Measurements from ENCODE around the gene SLC16A8. TPM values are rescaled to one million over a fixed set of nuclear protein-coding genes. Genes with fewer than 3 reads are reported as not detected.
"Not testable (repeated sequence)": the region's sequence is repeated elsewhere in the genome, so short reads cannot be mapped to it uniquely, and the experiment has no call there.

SLC16A8 gene
- total RNA-seq, 4 donors from 2014 or later = not detected

GRCh38 chr22:38125038-38125610 is 41.1 kb upstream of the SLC16A8 start:
- no peaks in the 10 kb centered on the region for H3K27me3 ChIP-seq
- intact Hi-C loops (cut with DNase I) = no loop called here
- no peak overlapping the region for H3K4me3 ChIP-seq
- no peak for TF ChIP-seq POLR2A (IDR thresholded peaks at IDR 0.05)
- TF ChIP-seq, protein P1, sequence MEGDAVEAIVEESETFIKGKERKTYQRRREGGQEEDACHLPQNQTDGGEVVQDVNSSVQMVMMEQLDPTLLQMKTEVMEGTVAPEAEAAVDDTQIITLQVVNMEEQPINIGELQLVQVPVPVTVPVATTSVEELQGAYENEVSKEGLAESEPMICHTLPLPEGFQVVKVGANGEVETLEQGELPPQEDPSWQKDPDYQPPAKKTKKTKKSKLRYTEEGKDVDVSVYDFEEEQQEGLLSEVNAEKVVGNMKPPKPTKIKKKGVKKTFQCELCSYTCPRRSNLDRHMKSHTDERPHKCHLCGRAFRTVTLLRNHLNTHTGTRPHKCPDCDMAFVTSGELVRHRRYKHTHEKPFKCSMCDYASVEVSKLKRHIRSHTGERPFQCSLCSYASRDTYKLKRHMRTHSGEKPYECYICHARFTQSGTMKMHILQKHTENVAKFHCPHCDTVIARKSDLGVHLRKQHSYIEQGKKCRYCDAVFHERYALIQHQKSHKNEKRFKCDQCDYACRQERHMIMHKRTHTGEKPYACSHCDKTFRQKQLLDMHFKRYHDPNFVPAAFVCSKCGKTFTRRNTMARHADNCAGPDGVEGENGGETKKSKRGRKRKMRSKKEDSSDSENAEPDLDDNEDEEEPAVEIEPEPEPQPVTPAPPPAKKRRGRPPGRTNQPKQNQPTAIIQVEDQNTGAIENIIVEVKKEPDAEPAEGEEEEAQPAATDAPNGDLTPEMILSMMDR (IDR thresholded peaks at IDR 0.05) = no peak
- DNase-seq = no peak
- H3K36me3 ChIP-seq = peaks cover 0 to 43% (median 4%) of the 10 kb centered on the region in 3 donors
- 86 to 90% methylated on average over 9 of the region's 14 CpGs for WGBS, 2 donors
- H3K4me1 ChIP-seq = peaks cover 8 to 43% (median 9%) of the 10 kb centered on the region in 3 donors
- no peaks in the 10 kb centered on the region for H3K9me3 ChIP-seq
- H3K27ac ChIP-seq = no peak overlapping the region

GRCh38 chr22:38124236-38124974 is 40.4 kb upstream of the SLC16A8 start:
- Histone ChIP-seq H3K4me1 (peaks cover 9 to 48% (median 10%) of the 10 kb centered on the region in 3 donors), H3K27me3 (no peaks in the 10 kb centered on the region), H3K9me3 (no peaks in the 10 kb centered on the region), H3K27ac (no peak overlapping the region), H3K36me3 (peaks cover 0 to 36% (median 4%) of the 10 kb centered on the region in 3 donors), H3K4me3 (no peak overlapping the region)
- DNase-seq = no peak
- intact Hi-C loops (cut with DNase I) = no loop called here
- WGBS, 2 donors = 70 to 82% methylated on average over 14 of the region's 21 CpGs
- TF ChIP-seq, protein P1 (IDR thresholded peaks at IDR 0.05) = peak in 1 of 6 experiments; percentile 16
- no peak for TF ChIP-seq POLR2A (IDR thresholded peaks at IDR 0.05)

- Histone ChIP-seq H3K27ac (no peak overlapping the region), H3K9me3 (no peaks in the 10 kb centered on the region), H3K4me3 (no peak overlapping the region), H3K27me3 (no peaks in the 10 kb centered on the region), H3K4me1 (peaks cover 9 to 48% (median 10%) of the 10 kb centered on the region in 3 donors), H3K36me3 (peaks cover 0 to 23% (median 0%) of the 10 kb centered on the region in 3 donors)
- intact Hi-C loops (cut with DNase I) = no loop called here
- no peak for TF ChIP-seq POLR2A (IDR thresholded peaks at IDR 0.05)
- TF ChIP-seq, protein P1 (IDR thresholded peaks at IDR 0.05) = no peak
- WGBS, 2 donors = 75 to 80% methylated on average over 2 to 5 of the region's 6 CpGs
- no peak for DNase-seq
Measured at GRCh38 chr22:38122616-38123015, 38.6 kb upstream of the SLC16A8 start.

GRCh38 chr22:38120359-38121110 is 36.6 kb upstream of the SLC16A8 start:
- intact Hi-C loops (cut with DNase I) = no loop called here
- peaks cover 3 to 37% (median 10%) of the 10 kb centered on the region in 3 donors for H3K4me1 ChIP-seq
- TF ChIP-seq POLR2A (IDR thresholded peaks at IDR 0.05) = no peak
- TF ChIP-seq, protein P1 (IDR thresholded peaks at IDR 0.05) = peak in 1 of 6 experiments; percentile 3
- 40 to 83% methylated on average over 1 to 5 of the region's 28 CpGs for WGBS, 2 donors
- H3K9me3 ChIP-seq = no peaks in the 10 kb centered on the region
- no peaks in the 10 kb centered on the region for H3K27me3 ChIP-seq
- H3K36me3 ChIP-seq = peaks cover 0 to 11% (median 0%) of the 10 kb centered on the region in 3 donors
- no peak overlapping the region for H3K27ac ChIP-seq
- DNase-seq = no peak
- H3K4me3 ChIP-seq = peak overlapping the region in 1 of 4 donors; percentile 21

DNA sequence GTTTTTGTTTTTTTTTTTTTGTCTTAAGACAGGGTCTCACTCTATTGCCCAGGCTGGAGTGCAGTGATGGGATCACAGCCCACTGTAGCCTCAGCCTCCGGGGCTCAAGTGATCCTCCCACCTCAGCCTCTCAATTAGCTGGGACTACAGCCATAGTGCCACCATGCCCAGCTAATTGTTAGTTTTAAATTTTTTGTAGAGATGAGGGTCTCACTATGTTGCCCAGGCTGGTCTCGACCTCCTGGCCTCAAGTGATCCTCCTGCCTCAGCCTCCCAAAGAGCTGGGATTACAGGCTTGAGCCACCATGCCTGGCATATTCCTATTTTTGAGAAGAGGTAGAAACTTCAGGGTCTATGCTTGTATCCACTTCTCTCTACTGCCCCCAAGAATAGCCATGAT is 34.8 kb upstream of the SLC16A8 start:
- H3K4me3 ChIP-seq; H3K27me3 ChIP-seq; H3K27ac ChIP-seq; H3K9me3 ChIP-seq; DNase-seq; intact Hi-C loops (cut with DNase I): not testable (repeated sequence)
- Histone ChIP-seq H3K4me1 (peaks cover 0 to 29% (median 10%) of the 10 kb centered on the region in 3 donors), H3K36me3 (peaks cover 0 to 19% (median 0%) of the 10 kb centered on the region in 3 donors)
- WGBS, 2 donors = 83 to 93% methylated on average over 2 of the region's 2 CpGs
